ENCODE measurements around the gene RRP15. TPM values are rescaled to one million over a fixed set of nuclear protein-coding genes. Genes with fewer than 3 reads are reported as not detected.

Gene RRP15
- total RNA-seq, 1 experiment from 2014 or later, result 32.1 TPM

DNA sequence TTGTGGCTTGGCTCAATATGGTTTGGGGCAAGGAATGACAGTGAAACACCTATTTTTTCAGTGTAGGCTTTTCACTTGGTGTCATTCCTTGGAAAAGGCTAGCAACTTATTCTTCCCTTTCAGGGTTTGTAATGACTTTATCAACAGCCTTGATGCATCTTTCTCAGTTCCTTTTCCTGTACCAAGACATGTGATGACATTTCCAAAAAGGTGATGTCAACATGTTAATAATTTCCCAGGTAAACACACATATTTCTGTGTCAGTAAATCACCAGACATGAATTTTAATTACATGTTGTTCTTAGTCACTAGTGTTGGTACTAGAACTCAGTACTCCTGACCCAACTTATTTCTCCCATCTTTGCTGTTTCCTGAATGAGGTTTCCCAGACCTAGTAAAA lies 37.8 kb upstream of the RRP15 start:
- Histone ChIP-seq H3K36me3 (ENCODE audit: control insufficient read depth, insufficient read depth, low read length) (no peaks in the 10 kb centered on the region), H3K9me3 (ENCODE audit: control insufficient read depth, insufficient read depth, low read depth, low read length) (no peaks in the 10 kb centered on the region), H3K27ac (ENCODE audit: low read length) (no peak overlapping the region), H3K4me3 (ENCODE audit: low read depth in 2 of 2, low read length in 2 of 2) (no peak overlapping the region), H3K4me1 (ENCODE audit: control insufficient read depth, insufficient read depth, low read length) (no peaks in the 10 kb centered on the region), H3K27me3 (ENCODE audit: control insufficient read depth, insufficient read depth, low read length) (0 out of 2 replicates have a peak, but pooled peaks cover 2% of the 10 kb centered on the region)
- no TSS peak for BruUV-seq (replicated peaks)
- POLR2A ChIA-PET, result no interaction called here
- DNase-seq (ENCODE audit: low read depth, low spot score) (no peak), ATAC-seq (no peak)
- intact Hi-C loops (cut with micrococcal nuclease; ENCODE audit: unreplicated experiment) (no loop called here), in situ Hi-C loops (cut with HindIII; ENCODE audit: low pct_unique_long_range_greater_than_20kb, low sequenced_read_pairs) (no loop called here)
- CTCF ChIA-PET, result no interaction called here
- TF ChIP-seq POLR2AphosphoS5 (IDR thresholded peaks at IDR 0.05; ENCODE audit: low read depth, low read length) (no peak), TCF7L2 (IDR thresholded peaks at IDR 0.05; ENCODE audit: low read depth, low read length) (no peak), SIN3A (IDR thresholded peaks at IDR 0.05; ENCODE audit: borderline replicate concordance, insufficient read depth, low read depth, low read length) (no peak)
- TF ChIP-seq, protein P1, sequence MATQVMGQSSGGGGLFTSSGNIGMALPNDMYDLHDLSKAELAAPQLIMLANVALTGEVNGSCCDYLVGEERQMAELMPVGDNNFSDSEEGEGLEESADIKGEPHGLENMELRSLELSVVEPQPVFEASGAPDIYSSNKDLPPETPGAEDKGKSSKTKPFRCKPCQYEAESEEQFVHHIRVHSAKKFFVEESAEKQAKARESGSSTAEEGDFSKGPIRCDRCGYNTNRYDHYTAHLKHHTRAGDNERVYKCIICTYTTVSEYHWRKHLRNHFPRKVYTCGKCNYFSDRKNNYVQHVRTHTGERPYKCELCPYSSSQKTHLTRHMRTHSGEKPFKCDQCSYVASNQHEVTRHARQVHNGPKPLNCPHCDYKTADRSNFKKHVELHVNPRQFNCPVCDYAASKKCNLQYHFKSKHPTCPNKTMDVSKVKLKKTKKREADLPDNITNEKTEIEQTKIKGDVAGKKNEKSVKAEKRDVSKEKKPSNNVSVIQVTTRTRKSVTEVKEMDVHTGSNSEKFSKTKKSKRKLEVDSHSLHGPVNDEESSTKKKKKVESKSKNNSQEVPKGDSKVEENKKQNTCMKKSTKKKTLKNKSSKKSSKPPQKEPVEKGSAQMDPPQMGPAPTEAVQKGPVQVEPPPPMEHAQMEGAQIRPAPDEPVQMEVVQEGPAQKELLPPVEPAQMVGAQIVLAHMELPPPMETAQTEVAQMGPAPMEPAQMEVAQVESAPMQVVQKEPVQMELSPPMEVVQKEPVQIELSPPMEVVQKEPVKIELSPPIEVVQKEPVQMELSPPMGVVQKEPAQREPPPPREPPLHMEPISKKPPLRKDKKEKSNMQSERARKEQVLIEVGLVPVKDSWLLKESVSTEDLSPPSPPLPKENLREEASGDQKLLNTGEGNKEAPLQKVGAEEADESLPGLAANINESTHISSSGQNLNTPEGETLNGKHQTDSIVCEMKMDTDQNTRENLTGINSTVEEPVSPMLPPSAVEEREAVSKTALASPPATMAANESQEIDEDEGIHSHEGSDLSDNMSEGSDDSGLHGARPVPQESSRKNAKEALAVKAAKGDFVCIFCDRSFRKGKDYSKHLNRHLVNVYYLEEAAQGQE (IDR thresholded peaks at IDR 0.05; ENCODE audit: insufficient read depth in 1 of 2, low read depth in 2 of 2, low read length in 1 of 2), result no peak
- TF ChIP-seq, protein P2, sequence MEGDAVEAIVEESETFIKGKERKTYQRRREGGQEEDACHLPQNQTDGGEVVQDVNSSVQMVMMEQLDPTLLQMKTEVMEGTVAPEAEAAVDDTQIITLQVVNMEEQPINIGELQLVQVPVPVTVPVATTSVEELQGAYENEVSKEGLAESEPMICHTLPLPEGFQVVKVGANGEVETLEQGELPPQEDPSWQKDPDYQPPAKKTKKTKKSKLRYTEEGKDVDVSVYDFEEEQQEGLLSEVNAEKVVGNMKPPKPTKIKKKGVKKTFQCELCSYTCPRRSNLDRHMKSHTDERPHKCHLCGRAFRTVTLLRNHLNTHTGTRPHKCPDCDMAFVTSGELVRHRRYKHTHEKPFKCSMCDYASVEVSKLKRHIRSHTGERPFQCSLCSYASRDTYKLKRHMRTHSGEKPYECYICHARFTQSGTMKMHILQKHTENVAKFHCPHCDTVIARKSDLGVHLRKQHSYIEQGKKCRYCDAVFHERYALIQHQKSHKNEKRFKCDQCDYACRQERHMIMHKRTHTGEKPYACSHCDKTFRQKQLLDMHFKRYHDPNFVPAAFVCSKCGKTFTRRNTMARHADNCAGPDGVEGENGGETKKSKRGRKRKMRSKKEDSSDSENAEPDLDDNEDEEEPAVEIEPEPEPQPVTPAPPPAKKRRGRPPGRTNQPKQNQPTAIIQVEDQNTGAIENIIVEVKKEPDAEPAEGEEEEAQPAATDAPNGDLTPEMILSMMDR (IDR thresholded peaks at IDR 0.05), result no peak

DNA sequence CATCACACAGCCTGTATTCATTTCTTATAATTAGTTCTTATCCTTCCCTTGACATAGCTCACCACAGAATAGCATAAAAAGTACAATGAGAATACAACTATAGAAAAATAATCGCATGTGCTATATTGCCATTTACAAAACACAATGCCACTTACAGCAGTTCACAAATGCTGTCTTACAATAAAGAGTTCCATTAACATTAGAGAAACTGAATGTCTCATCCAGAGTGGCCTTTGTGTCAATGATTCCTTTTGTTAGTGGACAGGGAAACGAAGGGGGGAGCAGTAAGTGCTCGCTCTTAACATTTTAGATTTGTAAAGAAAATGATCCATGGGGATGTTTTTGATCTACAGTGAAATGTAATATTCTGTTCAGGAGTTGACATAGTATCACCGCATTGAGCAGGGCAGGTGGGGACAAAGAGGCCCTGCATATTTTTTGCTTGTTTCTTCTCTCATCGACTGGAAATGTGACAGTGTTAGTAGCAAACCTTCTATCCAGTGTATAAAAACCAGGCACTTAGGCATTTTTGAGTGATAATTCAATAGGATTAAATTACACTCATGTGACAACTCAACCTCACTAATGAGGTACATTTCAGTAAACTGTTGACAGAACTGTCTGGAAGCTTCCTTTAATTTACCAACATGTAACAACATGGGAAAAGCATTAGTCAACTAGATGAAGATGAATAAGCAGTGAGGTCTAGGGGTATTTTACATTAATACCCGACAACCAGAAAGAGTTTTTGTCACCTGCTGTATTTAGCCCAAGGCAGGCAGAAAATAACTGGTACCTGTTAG lies 35.6 kb upstream of the RRP15 start:
- Histone ChIP-seq H3K36me3 (ENCODE audit: control insufficient read depth, insufficient read depth, low read length) (no peaks in the 10 kb centered on the region), H3K9me3 (ENCODE audit: control insufficient read depth, insufficient read depth, low read depth, low read length) (no peaks in the 10 kb centered on the region), H3K27me3 (ENCODE audit: control insufficient read depth, insufficient read depth, low read length) (0 out of 2 replicates have a peak, but pooled peaks cover 2% of the 10 kb centered on the region), H3K4me3 (ENCODE audit: low read depth in 2 of 2, low read length in 2 of 2) (no peak overlapping the region), H3K27ac (ENCODE audit: low read length) (no peak overlapping the region), H3K4me1 (ENCODE audit: control insufficient read depth, insufficient read depth, low read length) (no peaks in the 10 kb centered on the region)
- ChIA-PET POLR2A (no interaction called here), CTCF (no interaction called here)
- BruUV-seq (replicated peaks), result no TSS peak
- intact Hi-C loops (cut with micrococcal nuclease; ENCODE audit: unreplicated experiment) (no loop called here), in situ Hi-C loops (cut with HindIII; ENCODE audit: low pct_unique_long_range_greater_than_20kb, low sequenced_read_pairs) (no loop called here)
- DNase-seq (ENCODE audit: low read depth, low spot score), result no peak
- ATAC-seq, result no peak
- TF ChIP-seq POLR2AphosphoS5 (IDR thresholded peaks at IDR 0.05; ENCODE audit: low read depth, low read length), result no peak
- TF ChIP-seq SIN3A (IDR thresholded peaks at IDR 0.05; ENCODE audit: borderline replicate concordance, insufficient read depth, low read depth, low read length), result no peak
- TF ChIP-seq TCF7L2 (IDR thresholded peaks at IDR 0.05; ENCODE audit: low read depth, low read length), result no peak
- TF ChIP-seq, protein P1 (IDR thresholded peaks at IDR 0.05; ENCODE audit: insufficient read depth in 1 of 2, low read depth in 2 of 2, low read length in 1 of 2), result no peak
- TF ChIP-seq, protein P2 (IDR thresholded peaks at IDR 0.05), result no peak

Data from Panc1 (cell line).